WTC11 (cell line): ENCODE results near the gene MYO1F.

ENCODE experiments used
- ATF3 ChIP-seq: sonication (generic); formaldehyde crosslinking; conservative IDR thresholded peaks from 2 replicates; pipeline ENCODE4 v1.8.1; 2022; ENCODE audit warnings: mild to moderate bottlenecking, missing genetic modification reagents
- CREB1 ChIP-seq: sonication (generic); formaldehyde crosslinking; IDR thresholded peaks from 2 replicates; pipeline ENCODE4 v1.8.0; 2023; ENCODE audit warnings: mild to moderate bottlenecking, missing genetic modification reagents
- KAT7 ChIP-seq: sonication (generic); formaldehyde crosslinking; IDR thresholded peaks from 2 replicates; pipeline ENCODE4 v1.8.1; 2023; ENCODE audit warnings: missing genetic modification reagents, mild to moderate bottlenecking, borderline replicate concordance
- TF ChIP-seq, protein P1 (sequence below): fragments of 200-600 bp; IDR thresholded peaks from 2 replicates; pipeline ENCODE4 v1.8.0; 2022; ENCODE audit warnings: antibody characterized with exemption
- TF ChIP-seq, protein P2 (sequence below): fragments of 250-450 bp; sonication (Bioruptor Pico); IDR thresholded peaks from 2 replicates; pipeline ENCODE4 v1.9.0; 2021; ENCODE audit warnings: mild to moderate bottlenecking

GRCh38 chr19:8609279-8610040, 32.2 kb upstream of the MYO1F start:
- TF ChIP-seq, protein P1, sequence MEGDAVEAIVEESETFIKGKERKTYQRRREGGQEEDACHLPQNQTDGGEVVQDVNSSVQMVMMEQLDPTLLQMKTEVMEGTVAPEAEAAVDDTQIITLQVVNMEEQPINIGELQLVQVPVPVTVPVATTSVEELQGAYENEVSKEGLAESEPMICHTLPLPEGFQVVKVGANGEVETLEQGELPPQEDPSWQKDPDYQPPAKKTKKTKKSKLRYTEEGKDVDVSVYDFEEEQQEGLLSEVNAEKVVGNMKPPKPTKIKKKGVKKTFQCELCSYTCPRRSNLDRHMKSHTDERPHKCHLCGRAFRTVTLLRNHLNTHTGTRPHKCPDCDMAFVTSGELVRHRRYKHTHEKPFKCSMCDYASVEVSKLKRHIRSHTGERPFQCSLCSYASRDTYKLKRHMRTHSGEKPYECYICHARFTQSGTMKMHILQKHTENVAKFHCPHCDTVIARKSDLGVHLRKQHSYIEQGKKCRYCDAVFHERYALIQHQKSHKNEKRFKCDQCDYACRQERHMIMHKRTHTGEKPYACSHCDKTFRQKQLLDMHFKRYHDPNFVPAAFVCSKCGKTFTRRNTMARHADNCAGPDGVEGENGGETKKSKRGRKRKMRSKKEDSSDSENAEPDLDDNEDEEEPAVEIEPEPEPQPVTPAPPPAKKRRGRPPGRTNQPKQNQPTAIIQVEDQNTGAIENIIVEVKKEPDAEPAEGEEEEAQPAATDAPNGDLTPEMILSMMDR = no peak
- TF ChIP-seq CREB1 (CRISPR knock-in tag) = no peak
- TF ChIP-seq, protein P2, sequence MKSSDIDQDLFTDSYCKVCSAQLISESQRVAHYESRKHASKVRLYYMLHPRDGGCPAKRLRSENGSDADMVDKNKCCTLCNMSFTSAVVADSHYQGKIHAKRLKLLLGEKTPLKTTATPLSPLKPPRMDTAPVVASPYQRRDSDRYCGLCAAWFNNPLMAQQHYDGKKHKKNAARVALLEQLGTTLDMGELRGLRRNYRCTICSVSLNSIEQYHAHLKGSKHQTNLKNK = no peak
- no peak for TF ChIP-seq ATF3 (CRISPR knock-in tag)
- no peak; the same call in 1 of the 2 replicates for TF ChIP-seq KAT7 (CRISPR knock-in tag)
